ENCODE measurements around the gene CADM1. TPM values are rescaled to one million over a fixed set of nuclear protein-coding genes. Genes with fewer than 3 reads are reported as not detected.

Gene CADM1
- total and polyA plus RNA-seq, 9 donors = 6.6 to 61.2 (median 17.2) TPM

GRCh38 chr11:115170133-115170815, 333.9 kb downstream of the CADM1 start:
- Histone ChIP-seq H3K27ac (no peak overlapping the region), H3K4me1 (ENCODE audit: insufficient read depth) (no peaks in the 10 kb centered on the region), H3K36me3 (no peaks in the 10 kb centered on the region), H3K4me3 (no peak overlapping the region), H3K27me3 (no peaks in the 10 kb centered on the region), H3K9me3 (no peaks in the 10 kb centered on the region)
- WGBS, 3 donors = 57 to 65% (median 63%) methylated on average over 8 of the region's 8 CpGs
- peak in 1 of 5 donors; percentile 33 for DNase-seq
- no peak for TF ChIP-seq EP300 (IDR thresholded peaks at IDR 0.05)
- TF ChIP-seq, protein P1, sequence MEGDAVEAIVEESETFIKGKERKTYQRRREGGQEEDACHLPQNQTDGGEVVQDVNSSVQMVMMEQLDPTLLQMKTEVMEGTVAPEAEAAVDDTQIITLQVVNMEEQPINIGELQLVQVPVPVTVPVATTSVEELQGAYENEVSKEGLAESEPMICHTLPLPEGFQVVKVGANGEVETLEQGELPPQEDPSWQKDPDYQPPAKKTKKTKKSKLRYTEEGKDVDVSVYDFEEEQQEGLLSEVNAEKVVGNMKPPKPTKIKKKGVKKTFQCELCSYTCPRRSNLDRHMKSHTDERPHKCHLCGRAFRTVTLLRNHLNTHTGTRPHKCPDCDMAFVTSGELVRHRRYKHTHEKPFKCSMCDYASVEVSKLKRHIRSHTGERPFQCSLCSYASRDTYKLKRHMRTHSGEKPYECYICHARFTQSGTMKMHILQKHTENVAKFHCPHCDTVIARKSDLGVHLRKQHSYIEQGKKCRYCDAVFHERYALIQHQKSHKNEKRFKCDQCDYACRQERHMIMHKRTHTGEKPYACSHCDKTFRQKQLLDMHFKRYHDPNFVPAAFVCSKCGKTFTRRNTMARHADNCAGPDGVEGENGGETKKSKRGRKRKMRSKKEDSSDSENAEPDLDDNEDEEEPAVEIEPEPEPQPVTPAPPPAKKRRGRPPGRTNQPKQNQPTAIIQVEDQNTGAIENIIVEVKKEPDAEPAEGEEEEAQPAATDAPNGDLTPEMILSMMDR (IDR thresholded peaks at IDR 0.05) = peak in 2 of 3 donors; percentile 15 to 25
- intact Hi-C loops (cut with DNase I) = no loop called here

- Histone ChIP-seq H3K4me1 (ENCODE audit: insufficient read depth) (peaks cover 2% of the 10 kb centered on the region), H3K27me3 (no peaks in the 10 kb centered on the region), H3K27ac (no peak overlapping the region), H3K36me3 (no peaks in the 10 kb centered on the region), H3K4me3 (no peak overlapping the region), H3K9me3 (no peaks in the 10 kb centered on the region)
- TF ChIP-seq EP300 (IDR thresholded peaks at IDR 0.05) (no peak), POLR2A (IDR thresholded peaks at IDR 0.05) (no peak)
- TF ChIP-seq, protein P1 (IDR thresholded peaks at IDR 0.05) = no peak
- 68 to 78% (median 69%) methylated on average over 4 of the region's 4 CpGs for WGBS, 3 donors
- intact Hi-C loops (cut with DNase I) = no loop called here
- no peak for DNase-seq
These were observed 335.0 kb downstream of the CADM1 start for GRCh38 chr11:115169251-115169650.

GRCh38 chr11:115168686-115169085, 335.5 kb downstream of the CADM1 start:
- no peak overlapping the region for H3K4me3 ChIP-seq
- TF ChIP-seq EP300 (IDR thresholded peaks at IDR 0.05) = no peak
- TF ChIP-seq POLR2A (IDR thresholded peaks at IDR 0.05) = no peak
- TF ChIP-seq, protein P1 (IDR thresholded peaks at IDR 0.05) = no peak
- H3K36me3 ChIP-seq = no peaks in the 10 kb centered on the region
- H3K27ac ChIP-seq = no peak overlapping the region
- intact Hi-C loops (cut with DNase I) = no loop called here
- WGBS, 3 donors = 72 to 75% (median 72%) methylated on average over 5 of the region's 5 CpGs
- H3K9me3 ChIP-seq = no peaks in the 10 kb centered on the region
- H3K4me1 ChIP-seq (ENCODE audit: insufficient read depth) = peaks cover 2% of the 10 kb centered on the region
- H3K27me3 ChIP-seq = no peaks in the 10 kb centered on the region
- DNase-seq = no peak

DNA sequence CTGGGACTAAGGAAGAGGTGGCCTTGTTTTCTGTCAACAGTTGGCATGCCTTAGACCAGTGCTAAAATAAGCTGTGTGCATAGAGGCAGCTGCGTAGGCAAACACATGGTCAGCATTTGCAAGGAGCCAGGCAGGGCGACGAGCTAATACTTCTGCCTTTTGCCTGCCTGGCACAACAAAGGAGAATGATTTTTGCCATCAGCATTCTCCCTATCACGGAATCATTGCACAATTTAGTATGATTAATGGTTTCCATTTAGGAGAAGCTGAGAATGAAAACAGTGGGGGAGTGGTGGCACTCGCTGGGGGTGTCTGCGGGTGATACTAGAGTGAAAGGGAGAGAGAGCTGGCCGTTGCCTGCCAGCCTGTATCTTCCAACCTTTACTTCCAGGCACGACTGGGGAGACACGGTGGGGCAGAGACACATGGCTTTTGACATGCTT, 336.0 kb downstream of the CADM1 start:
- Histone ChIP-seq H3K4me1 (ENCODE audit: insufficient read depth) (peaks cover 2% of the 10 kb centered on the region), H3K9me3 (no peaks in the 10 kb centered on the region), H3K27ac (no peak overlapping the region), H3K27me3 (no peaks in the 10 kb centered on the region), H3K36me3 (no peaks in the 10 kb centered on the region), H3K4me3 (no peak overlapping the region)
- WGBS, 3 donors = 52 to 55% (median 55%) methylated on average over 9 of the region's 9 CpGs
- intact Hi-C loops (cut with DNase I) = no loop called here
- TF ChIP-seq, protein P1 (IDR thresholded peaks at IDR 0.05) = no peak
- TF ChIP-seq POLR2A (IDR thresholded peaks at IDR 0.05) (no peak), EP300 (IDR thresholded peaks at IDR 0.05) (no peak)
- DNase-seq = no peak
